GM13976 (cell line): ENCODE data around the gene CTSA.

ENCODE experiments used
- DNase-seq: peaks from one replicate; pipeline ENCODE4 v3.0.0; 2012; ENCODE audit warnings: low spot score
- in situ Hi-C: fragments of 300-500 bp; cut with MboI; formaldehyde crosslinking; loops from one replicate; pipeline ENCODE4 v1.12.0; 2022; ENCODE audit warnings: low sequenced_read_pairs, mixed read lengths, inconsistent platforms; ENCODE audit not compliant: unreplicated experiment
- TF ChIP-seq, protein P1 (sequence below): IDR thresholded peaks from 2 replicates; pipeline ENCODE4 v1.5.1; 2012; ENCODE audit warnings: borderline replicate concordance, mild to moderate bottlenecking; ENCODE audit not compliant: insufficient read depth; ENCODE audit errors: extremely low read depth, missing control alignments, control extremely low read depth

CTSA gene

DNA sequence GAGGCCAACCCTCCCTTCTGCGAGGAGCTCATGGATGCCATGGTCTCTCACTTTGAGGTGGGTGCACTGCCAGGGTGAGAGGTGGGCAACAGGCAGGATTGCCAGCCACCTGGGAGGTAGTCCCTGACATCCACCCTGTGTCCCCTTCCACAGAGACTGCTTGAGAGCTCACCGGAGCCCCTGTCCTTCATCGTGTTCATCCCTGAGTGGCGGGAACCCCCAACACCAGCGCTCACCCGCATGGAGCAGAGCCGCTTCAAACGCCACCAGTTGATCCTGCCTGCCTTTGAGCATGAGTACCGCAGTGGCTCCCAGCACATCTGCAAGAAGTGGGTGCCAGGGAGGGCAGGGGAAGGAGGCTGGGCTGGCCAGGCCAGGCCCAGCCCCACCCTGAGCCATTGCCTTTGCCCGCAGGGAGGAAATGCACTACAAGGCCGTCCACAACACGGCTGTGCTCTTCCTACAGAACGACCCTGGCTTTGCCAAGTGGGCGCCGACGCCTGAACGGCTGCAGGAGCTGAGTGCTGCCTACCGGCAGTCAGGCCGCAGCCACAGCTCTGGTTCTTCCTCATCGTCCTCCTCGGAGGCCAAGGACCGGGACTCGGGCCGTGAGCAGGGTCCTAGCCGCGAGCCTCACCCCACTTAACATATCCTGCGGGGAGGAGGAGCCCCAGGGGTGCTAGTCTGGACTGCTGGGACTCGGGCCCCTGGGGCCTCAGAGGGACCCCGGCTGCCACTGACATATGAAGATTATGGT lies 56.2 kb downstream of the CTSA start:
- no peak for DNase-seq
- in situ Hi-C loops: no loop called here
- TF ChIP-seq, protein P1, sequence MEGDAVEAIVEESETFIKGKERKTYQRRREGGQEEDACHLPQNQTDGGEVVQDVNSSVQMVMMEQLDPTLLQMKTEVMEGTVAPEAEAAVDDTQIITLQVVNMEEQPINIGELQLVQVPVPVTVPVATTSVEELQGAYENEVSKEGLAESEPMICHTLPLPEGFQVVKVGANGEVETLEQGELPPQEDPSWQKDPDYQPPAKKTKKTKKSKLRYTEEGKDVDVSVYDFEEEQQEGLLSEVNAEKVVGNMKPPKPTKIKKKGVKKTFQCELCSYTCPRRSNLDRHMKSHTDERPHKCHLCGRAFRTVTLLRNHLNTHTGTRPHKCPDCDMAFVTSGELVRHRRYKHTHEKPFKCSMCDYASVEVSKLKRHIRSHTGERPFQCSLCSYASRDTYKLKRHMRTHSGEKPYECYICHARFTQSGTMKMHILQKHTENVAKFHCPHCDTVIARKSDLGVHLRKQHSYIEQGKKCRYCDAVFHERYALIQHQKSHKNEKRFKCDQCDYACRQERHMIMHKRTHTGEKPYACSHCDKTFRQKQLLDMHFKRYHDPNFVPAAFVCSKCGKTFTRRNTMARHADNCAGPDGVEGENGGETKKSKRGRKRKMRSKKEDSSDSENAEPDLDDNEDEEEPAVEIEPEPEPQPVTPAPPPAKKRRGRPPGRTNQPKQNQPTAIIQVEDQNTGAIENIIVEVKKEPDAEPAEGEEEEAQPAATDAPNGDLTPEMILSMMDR: no peak

DNA sequence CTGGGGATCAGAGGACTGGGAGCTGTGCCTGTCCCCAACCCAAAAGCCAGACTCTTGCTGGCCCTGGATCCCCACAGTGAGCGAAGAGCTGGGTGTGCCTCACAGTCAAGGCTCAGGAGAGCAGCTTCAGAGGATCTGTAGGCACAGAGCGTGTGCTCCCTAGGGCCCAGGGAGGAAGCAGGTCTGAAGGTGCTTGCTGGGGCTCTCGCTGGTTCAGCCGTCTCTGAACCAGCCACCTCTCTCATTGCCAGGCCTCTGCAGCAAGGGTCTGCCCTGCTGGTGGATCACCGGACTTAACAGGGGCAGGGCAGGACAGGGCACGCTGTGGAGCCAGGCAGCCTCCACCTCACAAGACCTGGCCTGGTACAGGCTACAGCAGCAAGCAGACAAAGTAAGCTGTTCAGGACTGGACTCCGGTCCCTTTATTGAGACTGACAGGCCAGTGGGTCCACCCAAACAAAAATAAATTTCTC lies 57.2 kb downstream of the CTSA start:
- TF ChIP-seq, protein P1: no peak
- in situ Hi-C loops: no loop called here
- DNase-seq: no peak
